Measurements from ENCODE around the gene RASSF7. TPM values are rescaled to one million over a fixed set of nuclear protein-coding genes. Genes with fewer than 3 reads are reported as not detected.

Gene RASSF7
- total RNA-seq, 1 donor from 2014 or later: 45.5 TPM

DNA sequence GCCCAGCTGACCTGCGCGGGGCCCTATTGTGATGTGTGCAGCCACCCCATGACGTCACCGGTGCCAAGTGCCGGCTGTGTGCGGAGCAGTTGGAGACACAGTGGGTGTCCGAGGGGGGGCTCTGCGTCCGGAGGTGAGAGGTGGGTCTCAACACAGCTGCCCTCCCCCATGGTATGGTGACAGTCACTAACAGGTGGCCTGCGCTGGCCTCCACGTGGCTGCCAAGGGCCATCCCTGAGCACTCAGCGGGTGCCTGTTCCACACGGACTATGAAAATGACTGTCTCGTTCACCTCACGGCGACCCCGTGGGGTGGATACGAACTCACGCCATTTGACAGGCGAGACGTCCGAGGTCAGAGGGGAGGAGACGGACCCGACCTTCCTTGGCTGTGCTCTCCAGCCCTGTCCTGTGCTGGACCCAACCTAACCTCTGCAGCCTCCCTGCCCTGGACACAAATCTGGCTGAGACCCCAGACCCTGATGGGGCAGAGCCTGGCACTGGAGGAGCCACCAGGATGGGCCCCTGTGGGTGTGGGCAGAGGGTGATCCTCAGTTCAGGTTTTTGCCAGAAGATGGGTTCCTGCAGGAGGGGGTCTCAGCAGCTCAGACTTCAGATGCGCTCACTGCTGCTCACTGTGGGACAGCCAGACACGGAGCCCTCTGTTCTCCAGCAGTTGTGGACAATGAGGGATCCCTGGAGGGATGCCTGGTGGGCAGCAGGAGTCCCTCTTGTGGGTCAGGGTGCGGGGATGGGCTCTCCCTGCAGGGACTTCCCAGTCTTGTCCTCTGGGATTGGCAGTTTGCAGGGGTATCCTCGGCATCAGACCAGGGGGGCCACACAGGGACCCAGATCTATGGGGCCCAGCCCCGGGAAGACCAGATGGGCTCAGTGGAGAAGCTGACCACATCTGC lies 31.7 kb upstream of the RASSF7 start:
- no peaks in the 10 kb centered on the region for H3K27me3 ChIP-seq (ENCODE audit: control insufficient read depth, insufficient read depth, low read length)
- peaks cover 25% of the 10 kb centered on the region for H3K36me3 ChIP-seq (ENCODE audit: control insufficient read depth, insufficient read depth, low read length)
- no peak for DNase-seq (ENCODE audit: low read depth)
- TF ChIP-seq, protein P1, sequence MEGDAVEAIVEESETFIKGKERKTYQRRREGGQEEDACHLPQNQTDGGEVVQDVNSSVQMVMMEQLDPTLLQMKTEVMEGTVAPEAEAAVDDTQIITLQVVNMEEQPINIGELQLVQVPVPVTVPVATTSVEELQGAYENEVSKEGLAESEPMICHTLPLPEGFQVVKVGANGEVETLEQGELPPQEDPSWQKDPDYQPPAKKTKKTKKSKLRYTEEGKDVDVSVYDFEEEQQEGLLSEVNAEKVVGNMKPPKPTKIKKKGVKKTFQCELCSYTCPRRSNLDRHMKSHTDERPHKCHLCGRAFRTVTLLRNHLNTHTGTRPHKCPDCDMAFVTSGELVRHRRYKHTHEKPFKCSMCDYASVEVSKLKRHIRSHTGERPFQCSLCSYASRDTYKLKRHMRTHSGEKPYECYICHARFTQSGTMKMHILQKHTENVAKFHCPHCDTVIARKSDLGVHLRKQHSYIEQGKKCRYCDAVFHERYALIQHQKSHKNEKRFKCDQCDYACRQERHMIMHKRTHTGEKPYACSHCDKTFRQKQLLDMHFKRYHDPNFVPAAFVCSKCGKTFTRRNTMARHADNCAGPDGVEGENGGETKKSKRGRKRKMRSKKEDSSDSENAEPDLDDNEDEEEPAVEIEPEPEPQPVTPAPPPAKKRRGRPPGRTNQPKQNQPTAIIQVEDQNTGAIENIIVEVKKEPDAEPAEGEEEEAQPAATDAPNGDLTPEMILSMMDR (IDR thresholded peaks at IDR 0.05; ENCODE audit: insufficient read depth, low read length, severe bottlenecking): no peak
- no peak overlapping the region for H3K4me3 ChIP-seq (ENCODE audit: low read depth, low read length)
- no peak for FAIRE-seq

DNA sequence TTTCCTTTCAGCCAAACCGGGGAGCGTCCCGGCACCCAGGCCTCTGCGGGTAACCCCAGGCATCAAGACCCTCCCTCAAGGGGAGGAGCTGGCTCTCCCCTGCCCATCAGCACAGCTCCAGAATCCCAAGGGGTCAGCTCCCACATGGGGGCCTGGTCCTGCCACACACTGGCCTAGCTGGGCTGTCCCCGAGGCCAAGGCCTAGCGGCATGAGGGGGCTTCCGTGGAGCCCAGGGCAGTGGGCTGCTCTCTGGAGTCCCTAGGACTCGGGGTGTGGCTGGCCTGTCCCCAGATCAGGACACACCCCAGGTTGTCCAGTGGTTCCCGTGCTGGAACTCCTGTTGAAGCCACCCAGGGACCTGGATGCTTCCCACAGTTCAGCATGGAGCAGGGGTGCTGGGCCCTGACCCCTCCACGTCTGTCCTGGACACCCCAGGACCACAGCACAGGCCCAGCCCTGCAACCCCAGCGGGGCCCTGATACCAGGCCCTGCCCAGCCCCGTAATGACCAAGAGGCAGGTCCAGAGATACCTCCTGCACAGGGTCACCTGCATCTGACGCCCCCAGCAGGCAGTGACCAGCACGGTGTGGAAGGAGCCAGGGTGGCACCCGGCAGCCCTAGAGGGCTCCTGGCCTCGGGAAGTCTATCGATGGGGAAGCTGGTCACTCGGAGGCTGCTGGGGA lies 30.9 kb upstream of the RASSF7 start:
- no peak for FAIRE-seq
- Histone ChIP-seq H3K36me3 (ENCODE audit: control insufficient read depth, insufficient read depth, low read length) (peaks cover 29% of the 10 kb centered on the region), H3K4me3 (ENCODE audit: low read depth, low read length) (no peak overlapping the region), H3K27me3 (ENCODE audit: control insufficient read depth, insufficient read depth, low read length) (no peaks in the 10 kb centered on the region)
- TF ChIP-seq, protein P1 (IDR thresholded peaks at IDR 0.05; ENCODE audit: insufficient read depth, low read length, severe bottlenecking): no peak
- DNase-seq (ENCODE audit: low read depth): no peak

DNA sequence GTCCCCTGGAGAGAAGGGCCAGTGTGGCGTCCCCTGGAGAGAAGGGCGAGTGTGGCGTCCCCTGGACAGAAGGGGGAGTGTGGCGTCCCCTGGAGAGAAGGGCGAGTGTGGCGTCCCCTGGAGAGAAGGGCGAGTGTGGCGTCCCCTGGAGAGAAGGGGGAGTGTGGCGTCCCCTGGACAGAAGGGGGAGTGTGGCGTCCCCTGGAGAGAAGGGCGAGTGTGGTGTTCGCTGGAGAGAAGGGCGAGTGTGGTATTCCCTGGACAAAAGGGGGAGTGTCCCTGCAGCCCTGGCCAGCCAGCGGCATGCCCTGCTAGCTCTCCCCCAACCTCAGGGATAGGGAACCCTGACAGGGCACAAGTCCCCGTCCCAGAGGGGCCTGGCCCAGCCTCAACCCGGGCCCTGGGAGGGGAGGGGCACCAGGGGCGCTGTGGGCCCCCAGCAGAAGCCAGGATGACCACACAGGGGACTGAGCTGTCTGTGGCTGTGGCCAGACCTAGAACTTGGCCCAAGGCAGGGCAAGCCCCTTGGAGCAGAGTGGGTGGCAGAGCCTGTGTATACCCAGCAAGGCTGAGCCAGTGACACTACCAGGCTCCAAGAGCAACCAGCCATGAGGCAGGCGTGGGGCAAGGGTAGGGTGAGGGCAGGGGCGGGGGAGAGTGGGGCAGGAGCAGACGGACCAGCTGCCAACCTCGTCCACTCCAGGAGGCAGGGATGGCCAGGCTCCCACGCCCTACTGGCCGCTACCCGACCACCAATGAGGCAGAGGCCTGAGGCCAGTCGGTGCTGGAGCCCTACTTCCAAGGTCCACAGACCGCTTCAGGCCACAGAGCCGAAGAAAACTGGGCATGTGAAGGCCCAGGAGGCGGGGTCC lies 29.6 kb upstream of the RASSF7 start:
- peaks cover 29% of the 10 kb centered on the region for H3K36me3 ChIP-seq (ENCODE audit: control insufficient read depth, insufficient read depth, low read length)
- no peak for FAIRE-seq
- no peak for DNase-seq (ENCODE audit: low read depth)

DNA sequence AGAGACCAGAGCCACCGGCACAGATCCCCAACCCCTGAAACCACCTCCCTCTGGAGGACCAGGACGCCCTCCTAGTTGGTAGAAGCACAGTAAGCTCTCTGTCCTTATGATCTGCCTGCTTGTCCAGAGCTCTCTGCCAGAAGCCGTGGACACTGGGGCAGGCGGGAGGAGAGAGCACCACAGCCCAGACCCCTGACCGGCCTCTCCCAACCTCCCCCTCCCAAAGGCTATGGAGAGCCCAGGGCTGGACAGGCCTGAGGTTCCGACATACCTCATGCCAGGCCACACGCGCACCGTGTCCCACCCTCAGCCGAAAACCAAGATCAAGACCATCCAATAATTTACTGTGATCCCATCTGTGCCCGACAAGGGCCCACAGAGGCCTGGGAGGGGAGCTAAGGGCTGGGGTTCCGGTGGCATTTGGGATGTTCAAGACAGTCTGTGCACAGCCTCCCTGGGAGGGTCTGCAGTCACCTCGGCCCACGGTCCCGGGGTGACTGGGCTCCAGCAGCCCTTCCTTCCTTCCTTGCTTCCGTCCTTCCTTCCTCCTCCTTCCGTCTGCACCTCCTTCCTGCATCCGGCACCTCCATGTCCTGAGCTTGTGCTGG lies 28.7 kb upstream of the RASSF7 start:
- peaks cover 29% of the 10 kb centered on the region for H3K36me3 ChIP-seq (ENCODE audit: control insufficient read depth, insufficient read depth, low read length)
- no peak for FAIRE-seq

More for the DNA sequence above, 29.6 kb upstream of the RASSF7 start:
- no peak overlapping the region for H3K4me3 ChIP-seq (ENCODE audit: low read depth, low read length)
- TF ChIP-seq, protein P1 (IDR thresholded peaks at IDR 0.05; ENCODE audit: insufficient read depth, low read length, severe bottlenecking): no peak
- no peaks in the 10 kb centered on the region for H3K27me3 ChIP-seq (ENCODE audit: control insufficient read depth, insufficient read depth, low read length)

DNA sequence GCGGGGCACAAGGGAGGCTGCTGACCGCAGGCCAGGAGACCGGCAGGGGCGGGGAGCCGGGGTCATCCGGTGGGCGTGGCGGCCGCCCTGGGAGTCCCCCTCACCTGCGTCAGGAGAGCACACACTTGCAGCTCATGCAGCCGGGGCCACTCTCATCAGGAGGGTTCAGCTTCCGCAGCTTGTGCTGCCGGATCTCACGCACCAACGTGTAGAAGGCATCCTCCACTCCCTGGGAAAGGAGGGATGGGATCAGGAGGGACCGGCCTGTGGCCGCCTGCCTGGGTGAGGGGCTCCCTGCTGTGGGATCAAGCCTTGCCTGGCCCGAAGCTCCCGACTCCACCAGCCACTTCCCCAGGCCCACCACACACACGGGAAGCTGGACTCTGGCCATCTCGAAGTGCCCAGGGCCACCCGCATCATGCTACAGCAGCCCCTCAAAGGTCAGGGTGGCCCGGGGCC lies 28.2 kb upstream of the RASSF7 start:
- Histone ChIP-seq H3K27me3 (ENCODE audit: control insufficient read depth, insufficient read depth, low read length) (no peaks in the 10 kb centered on the region), H3K4me3 (ENCODE audit: low read depth, low read length) (no peak overlapping the region), H3K36me3 (ENCODE audit: control insufficient read depth, insufficient read depth, low read length) (peaks cover 29% of the 10 kb centered on the region)
- TF ChIP-seq, protein P1 (IDR thresholded peaks at IDR 0.05; ENCODE audit: insufficient read depth, low read length, severe bottlenecking): no peak
- FAIRE-seq (no peak), DNase-seq (ENCODE audit: low read depth) (no peak)

More for the DNA sequence above, 28.7 kb upstream of the RASSF7 start:
- Histone ChIP-seq H3K27me3 (ENCODE audit: control insufficient read depth, insufficient read depth, low read length) (no peaks in the 10 kb centered on the region), H3K4me3 (ENCODE audit: low read depth, low read length) (no peak overlapping the region)
- no peak for DNase-seq (ENCODE audit: low read depth)
- TF ChIP-seq, protein P1 (IDR thresholded peaks at IDR 0.05; ENCODE audit: insufficient read depth, low read length, severe bottlenecking): no peak
